HepG2 (cell line): ENCODE data around the gene FAM83C. TPM values are rescaled to one million over a fixed set of nuclear protein-coding genes. Genes with fewer than 3 reads are reported as not detected.
A peak's percentile ranks its signal among the peaks of the same experiment; 100 is the strongest.

Source experiments
- EED ChIP-seq: sonication (generic); formaldehyde crosslinking; IDR thresholded peaks from 2 replicates; pipeline ENCODE4 v1.5.0; 2020; ENCODE audit warnings: mild to moderate bottlenecking, missing genetic modification reagents
- GZF1 ChIP-seq: sonication (generic); formaldehyde crosslinking; IDR thresholded peaks from 2 replicates; pipeline ENCODE4 v1.5.1; 2020; ENCODE audit warnings: mild to moderate bottlenecking, missing genetic modification reagents
- HNF4A ChIP-seq: sonication (generic); formaldehyde crosslinking; IDR thresholded peaks from 2 replicates; pipeline ENCODE4 v1.4.0; 2020; ENCODE audit warnings: missing genetic modification reagents
- MIER2 ChIP-seq: IDR thresholded peaks from 2 replicates; pipeline ENCODE4 v1.6.1; 2016; ENCODE audit warnings: missing biosample characterization, missing genetic modification reagents
- XRCC5 ChIP-seq: fragments of 200-400 bp; formaldehyde crosslinking; optimal IDR thresholded peaks from 2 replicates; pipeline ENCODE3; 2017; ENCODE audit warnings: mild to moderate bottlenecking, low read length
- ZNF253 ChIP-seq: sonication (generic); formaldehyde crosslinking; IDR thresholded peaks from 2 replicates; pipeline ENCODE4 v1.8.0; 2022; ENCODE audit warnings: mild to moderate bottlenecking, missing genetic modification reagents, borderline replicate concordance
- ZNF543 ChIP-seq: sonication (generic); formaldehyde crosslinking; IDR thresholded peaks from 2 replicates; pipeline ENCODE4 v1.4.0; 2020; ENCODE audit warnings: mild to moderate bottlenecking, missing genetic modification reagents
- ZNF616 ChIP-seq: sonication (generic); formaldehyde crosslinking; IDR thresholded peaks from 2 replicates; pipeline ENCODE4 v1.5.0; 2020; ENCODE audit warnings: low read depth, mild to moderate bottlenecking, missing genetic modification reagents
- polyA plus RNA-seq, 8 experiments: library from polyadenylated mRNA; depleted of rRNA in 3 of 8; stranded (reverse) in 7 of 8; unstranded in 1 of 8; fragments of >200 nt; fragmentation: Illumina TruSeq in 4 of 8; extraction: Trizol in 4 of 8; gene quantifications; 2 replicates each; pipeline versions ENCODE4 v1.2.1 to v1.2.3, GENCODE V29; 2011 to 2016; ENCODE audit warnings: low read depth in 4 of 8, missing spikeins in 1 of 8, mixed read lengths in 1 of 8; ENCODE audit not compliant: insufficient read depth in 1 of 8
- total RNA-seq, 5 experiments: library from RNA; depleted of rRNA; stranded (reverse); fragments of >200 nt; fragmentation: Illumina TruSeq; extraction: Trizol; gene quantifications; 2 replicates each; pipeline ENCODE4 v1.2.3, GENCODE V29; 2016; ENCODE audit warnings: low read depth in 1 of 5
- TF ChIP-seq, protein P1 (sequence below): sonication (generic); formaldehyde crosslinking; IDR thresholded peaks from 2 replicates; pipeline ENCODE4 v1.4.0; 2020; ENCODE audit warnings: missing genetic modification reagents
- TF ChIP-seq, protein P2 (sequence below): sonication (generic); formaldehyde crosslinking; IDR thresholded peaks from 2 replicates; pipeline ENCODE4 v1.5.1; 2020; ENCODE audit warnings: missing genetic modification reagents, mild to moderate bottlenecking, borderline replicate concordance
- TF ChIP-seq, protein P3 (sequence below): sonication (generic); formaldehyde crosslinking; IDR thresholded peaks from 2 replicates; pipeline ENCODE4 v1.4.0; 2020; ENCODE audit warnings: missing genetic modification reagents
- TF ChIP-seq, protein P4 (sequence below): IDR thresholded peaks from 2 replicates; pipeline ENCODE4 v1.6.1; 2012; ENCODE audit warnings: low read depth, low read length, improper control_type of control experiment
- TF ChIP-seq, protein P5 (sequence below): sonication (generic); formaldehyde crosslinking; IDR thresholded peaks from 2 replicates; pipeline ENCODE4 v1.5.0; 2020; ENCODE audit warnings: missing genetic modification reagents, mild to moderate bottlenecking, borderline replicate concordance
- TF ChIP-seq, protein P6 (sequence below): IDR thresholded peaks from 2 replicates; pipeline ENCODE4 v1.6.1; 2012; ENCODE audit warnings: inconsistent platforms

The FAM83C gene
- total and polyA plus RNA-seq, 2 of the 13 experiments (the other 11 are each of a cell fraction or from before 2014, with no cell fraction given), result 0.04 TPM; not detected in 1

DNA sequence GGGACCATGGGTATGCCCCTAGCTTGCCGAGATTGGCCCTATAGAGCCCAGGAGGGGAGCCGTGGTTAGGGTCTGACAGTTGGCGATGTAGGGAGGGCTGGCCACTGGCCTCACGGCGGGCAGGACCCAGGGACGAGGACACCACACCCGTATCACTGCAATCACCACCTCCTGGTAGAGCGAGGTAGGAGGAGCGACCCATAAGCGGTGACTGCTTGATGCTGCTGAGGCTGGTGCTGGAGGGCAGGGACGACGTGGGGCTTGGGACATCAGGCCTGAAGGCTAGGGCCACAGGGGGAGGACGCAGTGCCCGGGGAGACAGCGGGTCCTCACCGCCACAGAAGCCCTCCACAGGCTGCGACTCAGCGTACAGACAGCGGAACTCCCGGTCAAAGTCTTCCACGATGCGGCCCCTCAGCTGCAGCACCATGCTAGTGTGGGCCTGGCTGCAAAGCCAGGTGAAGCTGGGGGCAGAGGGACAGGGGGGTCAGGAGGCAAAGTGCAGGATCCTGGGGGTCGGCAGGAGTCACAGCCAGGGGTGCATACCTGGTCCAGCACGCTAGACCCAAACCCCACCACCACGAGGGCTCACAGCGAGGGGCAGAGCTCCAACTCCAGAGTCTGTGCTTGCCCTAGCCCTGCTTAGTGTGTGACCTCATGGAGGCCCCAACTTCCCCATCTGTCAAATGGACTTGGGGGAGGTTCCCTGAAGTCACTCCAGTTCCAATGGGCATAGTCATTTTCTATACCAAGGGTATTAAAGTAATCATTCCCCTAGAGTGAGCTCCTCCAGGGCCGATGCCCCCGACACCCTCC lies 4.5 kb downstream of the FAM83C start (continued):
- TF ChIP-seq XRCC5, result peak; percentile 55
- TF ChIP-seq ZNF543, result no peak
- TF ChIP-seq GZF1 (CRISPR knock-in tag), result no peak
- TF ChIP-seq, protein P1, sequence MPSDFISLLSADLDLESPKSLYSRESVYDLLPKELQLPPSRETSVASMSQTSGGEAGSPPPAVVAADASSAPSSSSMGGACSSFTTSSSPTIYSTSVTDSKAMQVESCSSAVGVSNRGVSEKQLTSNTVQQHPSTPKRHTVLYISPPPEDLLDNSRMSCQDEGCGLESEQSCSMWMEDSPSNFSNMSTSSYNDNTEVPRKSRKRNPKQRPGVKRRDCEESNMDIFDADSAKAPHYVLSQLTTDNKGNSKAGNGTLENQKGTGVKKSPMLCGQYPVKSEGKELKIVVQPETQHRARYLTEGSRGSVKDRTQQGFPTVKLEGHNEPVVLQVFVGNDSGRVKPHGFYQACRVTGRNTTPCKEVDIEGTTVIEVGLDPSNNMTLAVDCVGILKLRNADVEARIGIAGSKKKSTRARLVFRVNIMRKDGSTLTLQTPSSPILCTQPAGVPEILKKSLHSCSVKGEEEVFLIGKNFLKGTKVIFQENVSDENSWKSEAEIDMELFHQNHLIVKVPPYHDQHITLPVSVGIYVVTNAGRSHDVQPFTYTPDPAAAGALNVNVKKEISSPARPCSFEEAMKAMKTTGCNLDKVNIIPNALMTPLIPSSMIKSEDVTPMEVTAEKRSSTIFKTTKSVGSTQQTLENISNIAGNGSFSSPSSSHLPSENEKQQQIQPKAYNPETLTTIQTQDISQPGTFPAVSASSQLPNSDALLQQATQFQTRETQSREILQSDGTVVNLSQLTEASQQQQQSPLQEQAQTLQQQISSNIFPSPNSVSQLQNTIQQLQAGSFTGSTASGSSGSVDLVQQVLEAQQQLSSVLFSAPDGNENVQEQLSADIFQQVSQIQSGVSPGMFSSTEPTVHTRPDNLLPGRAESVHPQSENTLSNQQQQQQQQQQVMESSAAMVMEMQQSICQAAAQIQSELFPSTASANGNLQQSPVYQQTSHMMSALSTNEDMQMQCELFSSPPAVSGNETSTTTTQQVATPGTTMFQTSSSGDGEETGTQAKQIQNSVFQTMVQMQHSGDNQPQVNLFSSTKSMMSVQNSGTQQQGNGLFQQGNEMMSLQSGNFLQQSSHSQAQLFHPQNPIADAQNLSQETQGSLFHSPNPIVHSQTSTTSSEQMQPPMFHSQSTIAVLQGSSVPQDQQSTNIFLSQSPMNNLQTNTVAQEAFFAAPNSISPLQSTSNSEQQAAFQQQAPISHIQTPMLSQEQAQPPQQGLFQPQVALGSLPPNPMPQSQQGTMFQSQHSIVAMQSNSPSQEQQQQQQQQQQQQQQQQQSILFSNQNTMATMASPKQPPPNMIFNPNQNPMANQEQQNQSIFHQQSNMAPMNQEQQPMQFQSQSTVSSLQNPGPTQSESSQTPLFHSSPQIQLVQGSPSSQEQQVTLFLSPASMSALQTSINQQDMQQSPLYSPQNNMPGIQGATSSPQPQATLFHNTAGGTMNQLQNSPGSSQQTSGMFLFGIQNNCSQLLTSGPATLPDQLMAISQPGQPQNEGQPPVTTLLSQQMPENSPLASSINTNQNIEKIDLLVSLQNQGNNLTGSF (CRISPR knock-in tag), result no peak
- TF ChIP-seq, protein P2, sequence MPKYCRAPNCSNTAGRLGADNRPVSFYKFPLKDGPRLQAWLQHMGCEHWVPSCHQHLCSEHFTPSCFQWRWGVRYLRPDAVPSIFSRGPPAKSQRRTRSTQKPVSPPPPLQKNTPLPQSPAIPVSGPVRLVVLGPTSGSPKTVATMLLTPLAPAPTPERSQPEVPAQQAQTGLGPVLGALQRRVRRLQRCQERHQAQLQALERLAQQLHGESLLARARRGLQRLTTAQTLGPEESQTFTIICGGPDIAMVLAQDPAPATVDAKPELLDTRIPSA (CRISPR knock-in tag), result no peak
- TF ChIP-seq MIER2 (CRISPR knock-in tag), result no peak
- peak; percentile 50 for TF ChIP-seq HNF4A (CRISPR knock-in tag)
- TF ChIP-seq, protein P3, sequence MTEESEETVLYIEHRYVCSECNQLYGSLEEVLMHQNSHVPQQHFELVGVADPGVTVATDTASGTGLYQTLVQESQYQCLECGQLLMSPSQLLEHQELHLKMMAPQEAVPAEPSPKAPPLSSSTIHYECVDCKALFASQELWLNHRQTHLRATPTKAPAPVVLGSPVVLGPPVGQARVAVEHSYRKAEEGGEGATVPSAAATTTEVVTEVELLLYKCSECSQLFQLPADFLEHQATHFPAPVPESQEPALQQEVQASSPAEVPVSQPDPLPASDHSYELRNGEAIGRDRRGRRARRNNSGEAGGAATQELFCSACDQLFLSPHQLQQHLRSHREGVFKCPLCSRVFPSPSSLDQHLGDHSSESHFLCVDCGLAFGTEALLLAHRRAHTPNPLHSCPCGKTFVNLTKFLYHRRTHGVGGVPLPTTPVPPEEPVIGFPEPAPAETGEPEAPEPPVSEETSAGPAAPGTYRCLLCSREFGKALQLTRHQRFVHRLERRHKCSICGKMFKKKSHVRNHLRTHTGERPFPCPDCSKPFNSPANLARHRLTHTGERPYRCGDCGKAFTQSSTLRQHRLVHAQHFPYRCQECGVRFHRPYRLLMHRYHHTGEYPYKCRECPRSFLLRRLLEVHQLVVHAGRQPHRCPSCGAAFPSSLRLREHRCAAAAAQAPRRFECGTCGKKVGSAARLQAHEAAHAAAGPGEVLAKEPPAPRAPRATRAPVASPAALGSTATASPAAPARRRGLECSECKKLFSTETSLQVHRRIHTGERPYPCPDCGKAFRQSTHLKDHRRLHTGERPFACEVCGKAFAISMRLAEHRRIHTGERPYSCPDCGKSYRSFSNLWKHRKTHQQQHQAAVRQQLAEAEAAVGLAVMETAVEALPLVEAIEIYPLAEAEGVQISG, result no peak; the same call in 1 of the 2 replicates
- no peak for TF ChIP-seq ZNF253
- TF ChIP-seq, protein P4, sequence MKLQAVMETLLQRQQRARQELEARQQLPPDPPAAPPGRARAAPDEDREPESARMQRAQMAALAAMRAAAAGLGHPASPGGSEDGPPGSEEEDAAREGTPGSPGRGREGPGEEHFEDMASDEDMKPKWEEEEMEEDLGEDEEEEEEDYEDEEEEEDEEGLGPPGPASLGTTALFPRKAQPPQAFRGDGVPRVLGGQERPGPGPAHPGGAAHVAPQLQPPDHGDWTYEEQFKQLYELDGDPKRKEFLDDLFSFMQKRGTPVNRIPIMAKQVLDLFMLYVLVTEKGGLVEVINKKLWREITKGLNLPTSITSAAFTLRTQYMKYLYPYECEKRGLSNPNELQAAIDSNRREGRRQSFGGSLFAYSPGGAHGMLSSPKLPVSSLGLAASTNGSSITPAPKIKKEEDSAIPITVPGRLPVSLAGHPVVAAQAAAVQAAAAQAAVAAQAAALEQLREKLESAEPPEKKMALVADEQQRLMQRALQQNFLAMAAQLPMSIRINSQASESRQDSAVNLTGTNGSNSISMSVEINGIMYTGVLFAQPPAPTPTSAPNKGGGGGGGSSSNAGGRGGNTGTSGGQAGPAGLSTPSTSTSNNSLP, result no peak
- TF ChIP-seq, protein P5, sequence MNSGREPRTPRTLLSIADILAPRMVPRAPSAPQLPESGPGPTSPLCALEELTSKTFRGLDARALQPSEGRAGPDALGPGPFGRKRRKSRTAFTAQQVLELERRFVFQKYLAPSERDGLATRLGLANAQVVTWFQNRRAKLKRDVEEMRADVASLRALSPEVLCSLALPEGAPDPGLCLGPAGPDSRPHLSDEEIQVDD (CRISPR knock-in tag), result peak; percentile 85; the same call in 1 of the 2 replicates
- TF ChIP-seq ZNF616 (CRISPR knock-in tag), result peak; percentile 67; the same call in 1 of the 2 replicates
- 0 out of 2 replicates have a peak, but pooled peaks have one; percentile 7 for TF ChIP-seq EED (CRISPR knock-in tag)
- TF ChIP-seq, protein P6, sequence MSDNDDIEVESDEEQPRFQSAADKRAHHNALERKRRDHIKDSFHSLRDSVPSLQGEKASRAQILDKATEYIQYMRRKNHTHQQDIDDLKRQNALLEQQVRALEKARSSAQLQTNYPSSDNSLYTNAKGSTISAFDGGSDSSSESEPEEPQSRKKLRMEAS, result no peak
- TF ChIP-seq, all 625 proteins: peak for 85
